ENCODE data around the gene ERP29.
"Not testable (repeated sequence)": the region's sequence is repeated elsewhere in the genome, so short reads cannot be mapped to it uniquely, and the experiment has no call there.

ERP29 gene

GRCh38 chr12:112005419-112006395 lies 7.5 kb upstream of the ERP29 start:
- DNase-seq: no peak

- DNase-seq: no peak
Measured at GRCh38 chr12:112007945-112008344, 5.3 kb upstream of the ERP29 start.

GRCh38 chr12:112008918-112009317 lies 4.3 kb upstream of the ERP29 start:
- no peak for DNase-seq

GRCh38 chr12:112009596-112009995 lies 3.6 kb upstream of the ERP29 start:
- not testable (repeated sequence) for DNase-seq

- DNase-seq: no peak
Measured at GRCh38 chr12:112010415-112011344, 2.5 kb upstream of the ERP29 start.

GRCh38 chr12:112011685-112012084 lies 1.5 kb upstream of the ERP29 start:
- DNase-seq: no peak

- peak; percentile 57 for DNase-seq
Measured at GRCh38 chr12:112013601-112014402, 576 bp downstream of the ERP29 start.

- no peak for DNase-seq
Measured at GRCh38 chr12:112015938-112016337, 2.7 kb downstream of the ERP29 start.

- no peak for DNase-seq
Measured at GRCh38 chr12:112017041-112017440, 3.8 kb downstream of the ERP29 start.

- DNase-seq: no peak
Measured at GRCh38 chr12:112018571-112019237, 5.5 kb downstream of the ERP29 start.

- DNase-seq: no peak
Measured at GRCh38 chr12:112020947-112021457, 7.8 kb downstream of the ERP29 start.

GRCh38 chr12:112022241-112023016 lies 9.2 kb downstream of the ERP29 start:
- DNase-seq: no peak

- DNase-seq: no peak
Measured at GRCh38 chr12:112023759-112024396, 10.7 kb downstream of the ERP29 start.

- DNase-seq: no peak
Measured at GRCh38 chr12:112025808-112026375, 12.7 kb downstream of the ERP29 start.

GRCh38 chr12:112029301-112029700 lies 16.1 kb downstream of the ERP29 start:
- no peak for DNase-seq

- DNase-seq: no peak
Measured at GRCh38 chr12:112031472-112031871, 18.2 kb downstream of the ERP29 start.

GRCh38 chr12:112032292-112032691 lies 19.1 kb downstream of the ERP29 start:
- no peak for DNase-seq

GRCh38 chr12:112035219-112035785 lies 22.1 kb downstream of the ERP29 start:
- DNase-seq: no peak

GRCh38 chr12:112036614-112037013 lies 23.4 kb downstream of the ERP29 start:
- DNase-seq: not testable (repeated sequence)

GRCh38 chr12:112046003-112046402 lies 32.8 kb downstream of the ERP29 start:
- no peak for DNase-seq

All from NCI-H748 treated with DMSO at 0.1 percent for 48 hours (cell line).